GM21526 (cell line): Measurements from ENCODE around the gene HNRNPM.
"Not testable (repeated sequence)": the region's sequence is repeated elsewhere in the genome, so short reads cannot be mapped to it uniquely, and the experiment has no call there.

ENCODE experiments used
- ATAC-seq: cut with Tn5 transposase; IDR thresholded peaks from one replicate; pipeline ENCODE4 v1.9.1; 2021; ENCODE audit warnings: moderate library complexity; ENCODE audit not compliant: unreplicated experiment, low FRiP score

HNRNPM gene

GRCh38 chr19:8425331-8425730, 19.4 kb upstream of the HNRNPM start:
- ATAC-seq, result not testable (repeated sequence)

GRCh38 chr19:8426283-8426682, 18.5 kb upstream of the HNRNPM start:
- no peak for ATAC-seq

GRCh38 chr19:8429044-8429443, 15.7 kb upstream of the HNRNPM start:
- no peak for ATAC-seq

GRCh38 chr19:8429826-8430225, 14.9 kb upstream of the HNRNPM start:
- ATAC-seq, result no peak

GRCh38 chr19:8430650-8431049, 14.1 kb upstream of the HNRNPM start:
- no peak for ATAC-seq

GRCh38 chr19:8438236-8438635, 6.5 kb upstream of the HNRNPM start:
- no peak for ATAC-seq

GRCh38 chr19:8441725-8442544, 2.8 kb upstream of the HNRNPM start:
- ATAC-seq, result no peak

GRCh38 chr19:8444140-8444676, 567 bp upstream of the HNRNPM start:
- not testable (repeated sequence) for ATAC-seq

- no peak for ATAC-seq
Observed at GRCh38 chr19:8445488-8446001, 770 bp downstream of the HNRNPM start.

GRCh38 chr19:8446061-8446709, 1.4 kb downstream of the HNRNPM start:
- ATAC-seq, result no peak

GRCh38 chr19:8449830-8450229, 5.1 kb downstream of the HNRNPM start:
- ATAC-seq, result no peak

- ATAC-seq, result no peak
Observed at GRCh38 chr19:8451377-8451776, 6.6 kb downstream of the HNRNPM start.

GRCh38 chr19:8451885-8452284, 7.1 kb downstream of the HNRNPM start:
- no peak for ATAC-seq

GRCh38 chr19:8452446-8453123, 7.8 kb downstream of the HNRNPM start:
- no peak for ATAC-seq

GRCh38 chr19:8453616-8454015, 8.8 kb downstream of the HNRNPM start:
- no peak for ATAC-seq

- ATAC-seq, result no peak
Observed at GRCh38 chr19:8454218-8454617, 9.4 kb downstream of the HNRNPM start.

GRCh38 chr19:8455018-8455417, 10.2 kb downstream of the HNRNPM start:
- ATAC-seq, result no peak

GRCh38 chr19:8456064-8456463, 11.3 kb downstream of the HNRNPM start:
- no peak for ATAC-seq

- ATAC-seq, result no peak
Observed at GRCh38 chr19:8457209-8457608, 12.4 kb downstream of the HNRNPM start.

- no peak for ATAC-seq
Observed at GRCh38 chr19:8457827-8458226, 13.1 kb downstream of the HNRNPM start.

- ATAC-seq, result no peak
Observed at GRCh38 chr19:8458380-8458779, 13.6 kb downstream of the HNRNPM start.
